NCI-H146 (cell line): ENCODE data around the gene AGBL4.
A peak's percentile ranks its signal among the peaks of the same experiment; 100 is the strongest.

Source experiments
- DNase-seq: peaks from one replicate; lab custom pipeline; 2025; lab: John Stamatoyannopoulos, UW

Gene AGBL4

GRCh38 chr1:48588061-48588460 lies 1435.7 kb downstream of the AGBL4 start:
- DNase-seq, result no peak

DNA sequence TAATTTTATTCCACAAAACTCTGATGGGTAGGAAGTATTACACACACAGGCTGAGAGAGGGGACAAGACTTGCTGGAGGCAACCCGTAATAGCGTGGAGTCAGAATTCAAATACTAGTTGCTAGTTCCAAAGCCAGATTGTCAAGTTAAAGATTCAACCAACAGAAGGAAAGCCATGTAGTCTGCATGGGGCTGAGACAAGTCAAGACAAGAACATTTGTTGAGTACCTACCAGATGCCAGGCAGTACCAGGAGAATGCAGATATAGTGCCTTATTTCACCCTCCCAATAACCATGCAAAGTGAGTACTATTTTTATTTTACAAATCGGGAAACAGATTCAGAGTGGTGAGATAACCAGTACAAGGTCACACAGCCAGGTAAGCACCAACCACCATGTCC lies 1441.3 kb downstream of the AGBL4 start:
- no peak for DNase-seq

- DNase-seq, result no peak
Observed at GRCh38 chr1:48581270-48581669, 1442.5 kb downstream of the AGBL4 start.

GRCh38 chr1:48576565-48576964 lies 1447.2 kb downstream of the AGBL4 start:
- no peak for DNase-seq

DNA sequence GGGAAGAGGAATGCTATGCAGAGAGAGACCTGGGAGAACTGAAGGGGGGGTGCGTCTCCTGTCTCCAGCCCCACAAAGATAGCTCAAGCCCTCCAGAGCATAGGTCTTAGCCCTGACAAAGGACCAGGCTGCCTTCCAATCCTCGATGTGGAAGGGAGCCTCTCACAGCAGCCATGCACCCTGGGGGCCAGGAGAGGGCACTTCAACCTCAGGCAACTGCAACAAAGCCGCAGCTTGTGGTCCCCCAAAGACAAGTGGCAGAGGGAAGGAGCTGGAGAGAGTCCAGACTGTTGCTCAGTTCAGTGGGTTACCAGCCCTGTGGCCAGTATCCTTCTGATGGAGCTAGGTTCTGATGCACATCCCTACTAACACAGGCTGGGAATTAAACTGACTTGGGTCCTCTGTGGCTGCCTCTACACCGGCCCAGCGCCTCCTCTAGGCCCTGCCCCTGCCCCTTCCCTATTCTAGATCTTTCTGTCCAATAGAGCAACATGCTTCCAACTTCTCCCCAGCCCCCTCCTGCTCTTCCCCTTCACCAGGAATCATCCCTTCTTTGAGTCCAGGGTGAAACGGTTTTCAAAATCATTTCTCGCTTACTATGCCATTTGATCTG lies 1451.0 kb downstream of the AGBL4 start:
- DNase-seq, result peak; percentile 70

- no peak for DNase-seq
Observed at GRCh38 chr1:48572134-48572533, 1451.6 kb downstream of the AGBL4 start.

DNA sequence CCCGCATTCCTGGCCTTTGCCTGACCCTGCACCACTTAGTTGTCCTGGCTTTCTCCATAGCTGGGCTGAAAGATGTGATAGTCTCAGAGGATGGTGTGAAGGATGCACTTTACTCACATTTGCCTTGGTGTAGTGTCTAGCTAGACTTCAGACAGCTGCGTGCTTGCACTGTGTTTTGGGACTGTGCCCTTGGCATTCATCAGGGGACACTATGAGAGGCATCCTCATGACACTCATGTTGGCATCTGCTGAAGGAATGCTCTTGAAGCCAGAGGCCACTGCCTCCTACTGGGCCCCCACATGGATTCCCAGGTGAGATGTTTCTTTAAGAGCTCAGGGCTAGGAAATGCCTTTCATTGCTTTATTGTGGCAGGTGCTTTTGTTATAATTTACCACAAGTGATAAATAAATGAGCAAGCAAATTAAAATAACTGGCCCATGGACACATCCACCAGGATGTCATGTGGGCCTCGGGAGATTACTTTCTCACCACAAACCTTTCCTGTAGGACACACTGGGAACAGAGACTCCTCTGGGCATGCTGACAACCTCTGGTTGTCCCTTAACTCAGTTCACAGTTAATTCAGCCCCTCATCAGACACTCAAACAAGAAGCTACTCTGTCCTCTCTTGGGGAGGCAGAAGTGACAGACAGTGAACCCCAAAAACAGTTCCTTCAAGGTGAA lies 1452.3 kb downstream of the AGBL4 start:
- DNase-seq, result no peak

DNA sequence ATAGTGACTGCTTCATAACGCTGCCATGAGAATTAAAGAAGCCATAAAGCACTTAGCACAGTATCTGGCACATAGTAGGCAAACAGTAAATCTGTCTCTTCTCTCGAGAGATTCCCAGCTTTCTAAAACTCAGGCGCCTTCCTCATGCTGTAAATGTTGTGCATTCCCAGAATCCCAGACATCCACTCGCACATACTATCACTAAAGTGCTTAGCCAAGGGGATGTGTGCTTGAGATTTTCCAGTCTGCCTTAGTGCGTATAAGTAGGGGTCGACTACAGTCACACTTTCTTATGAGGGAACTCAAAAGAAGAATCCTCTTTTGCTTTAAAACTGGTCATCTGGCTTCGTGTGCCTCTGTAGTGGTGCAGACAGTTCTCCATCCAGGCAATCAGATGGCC lies 1453.2 kb downstream of the AGBL4 start:
- DNase-seq, result no peak

GRCh38 chr1:48568501-48568900 lies 1455.3 kb downstream of the AGBL4 start:
- DNase-seq, result no peak

DNA sequence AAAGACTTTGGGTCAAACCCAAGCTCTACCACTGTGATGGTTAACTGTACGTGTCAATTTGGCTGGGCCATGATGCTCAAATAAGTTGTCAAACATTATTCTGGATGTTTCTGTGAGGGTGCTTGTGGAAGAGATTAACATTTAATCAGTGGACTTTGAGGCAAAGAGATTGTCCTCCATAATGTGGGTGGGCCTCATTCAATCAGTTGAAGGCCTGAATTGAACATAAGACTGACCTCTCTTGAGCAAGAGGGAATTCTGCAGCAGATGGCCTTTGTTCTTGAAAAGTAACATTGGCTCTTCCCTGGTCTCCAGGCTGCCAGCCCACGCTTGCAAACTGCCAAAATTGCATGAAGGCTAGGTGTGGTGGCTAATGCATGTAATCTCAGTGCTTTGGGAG lies 1457.3 kb downstream of the AGBL4 start:
- DNase-seq, result no peak

DNA sequence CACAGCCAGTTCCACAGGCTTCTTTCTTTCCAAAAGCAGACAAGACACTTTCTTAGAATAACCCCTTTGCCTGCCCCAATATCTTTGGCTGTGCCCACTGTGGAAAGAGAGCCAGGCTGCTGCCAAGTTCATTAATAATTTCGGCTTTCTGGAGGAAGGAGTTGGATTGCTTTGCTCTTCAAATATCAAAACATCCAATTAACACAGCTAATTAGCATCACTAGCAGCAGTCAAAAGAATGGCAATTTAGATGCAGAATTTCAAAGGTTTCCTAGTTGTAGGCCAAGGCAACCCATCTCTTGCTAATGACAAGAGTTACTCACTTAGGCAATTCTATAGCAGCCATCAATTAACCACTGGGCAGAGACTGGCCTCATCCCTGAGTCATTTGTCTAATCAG lies 1460.7 kb downstream of the AGBL4 start:
- no peak for DNase-seq

- no peak for DNase-seq
Observed at GRCh38 chr1:48561444-48561843, 1462.3 kb downstream of the AGBL4 start.

- peak; percentile 58 for DNase-seq
Observed at GRCh38 chr1:48560577-48560976, 1463.2 kb downstream of the AGBL4 start.

GRCh38 chr1:48560116-48560515 lies 1463.6 kb downstream of the AGBL4 start:
- peak; percentile 15 for DNase-seq

DNA sequence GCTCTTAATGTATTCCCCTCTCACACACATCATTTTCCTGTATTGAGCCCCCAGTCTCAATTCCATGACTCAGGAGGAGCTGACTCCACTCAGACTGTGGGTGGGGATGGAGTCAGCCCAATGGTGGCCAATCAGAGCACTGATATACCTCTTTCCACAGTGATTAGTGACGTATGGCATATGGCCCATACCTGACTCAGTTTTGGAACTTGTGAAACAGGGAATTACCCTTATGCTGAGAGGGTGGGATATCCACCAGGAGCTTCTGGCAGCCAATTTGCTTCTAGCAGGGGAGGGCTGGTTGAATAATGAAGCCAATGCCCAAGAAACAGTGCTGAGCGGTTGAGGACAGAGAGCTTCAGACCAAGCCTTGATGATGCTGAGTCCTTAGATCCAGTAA lies 1465.4 kb downstream of the AGBL4 start:
- DNase-seq, result no peak

DNA sequence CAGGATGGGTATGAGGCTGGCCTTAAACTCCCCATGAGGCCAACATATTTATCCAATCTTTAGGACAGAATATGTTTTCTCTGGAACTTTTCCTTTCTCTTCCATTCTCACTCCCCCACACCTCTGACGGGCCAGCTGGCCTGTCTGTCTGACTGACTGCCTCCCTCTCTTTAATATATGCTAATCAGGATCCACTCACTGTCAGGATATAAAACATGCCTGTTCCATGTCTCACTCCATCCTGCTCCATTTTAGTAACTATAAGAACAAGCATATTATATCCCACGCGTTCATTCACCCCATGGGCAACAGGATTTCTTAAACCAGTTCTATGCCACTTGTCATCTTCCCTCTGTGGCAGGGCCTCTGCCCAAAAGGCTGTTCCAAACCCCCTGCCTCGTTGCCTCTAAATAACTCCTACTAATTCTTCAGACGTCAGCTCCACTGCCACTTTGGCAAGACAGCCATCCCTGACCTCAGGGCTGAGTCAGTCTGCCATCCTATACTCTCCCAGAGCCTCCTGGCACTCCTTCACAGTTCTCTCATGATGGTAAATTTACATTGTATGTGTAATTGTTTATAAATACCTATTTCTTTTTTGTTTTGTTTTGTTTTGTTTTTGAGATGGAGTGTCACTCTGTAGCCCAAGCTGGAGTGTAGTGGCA lies 1467.4 kb downstream of the AGBL4 start:
- DNase-seq, result no peak

GRCh38 chr1:48555271-48555670 lies 1468.5 kb downstream of the AGBL4 start:
- DNase-seq, result no peak

- no peak for DNase-seq
Observed at GRCh38 chr1:48552903-48553606, 1470.7 kb downstream of the AGBL4 start.

GRCh38 chr1:48552420-48552819 lies 1471.3 kb downstream of the AGBL4 start:
- DNase-seq, result peak; percentile 37

- DNase-seq, result no peak
Observed at GRCh38 chr1:48548985-48549384, 1474.8 kb downstream of the AGBL4 start.

DNA sequence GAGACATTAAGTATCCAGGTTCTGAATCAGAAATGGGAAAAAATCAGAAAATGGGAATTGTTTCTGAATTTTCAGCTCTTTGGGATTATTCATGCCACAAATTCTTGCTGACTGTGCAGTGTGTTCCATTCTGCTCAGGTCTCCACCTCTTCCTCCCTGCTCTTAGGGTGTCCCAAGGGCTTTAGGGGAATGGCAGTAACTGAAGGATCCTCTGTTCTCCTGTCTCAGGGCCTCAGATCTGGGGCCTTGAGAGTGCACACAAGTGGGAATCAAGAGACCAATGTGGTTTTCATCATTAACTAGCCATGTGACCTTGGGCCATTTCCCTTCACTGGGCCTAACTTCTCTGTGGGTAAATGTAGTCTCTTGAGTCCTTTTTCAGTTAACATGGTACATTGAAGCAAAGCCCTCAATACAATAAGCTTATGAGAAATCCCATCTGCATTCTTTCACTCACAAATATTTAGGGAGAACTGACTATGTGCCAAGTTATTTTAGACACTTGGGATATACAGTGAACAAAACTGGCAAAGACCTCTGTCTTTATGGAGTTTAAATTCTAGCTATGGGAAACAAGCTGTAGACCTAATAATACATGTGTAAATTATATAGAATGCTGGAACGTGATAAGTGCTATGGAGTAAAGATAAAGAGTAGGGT lies 1476.1 kb downstream of the AGBL4 start:
- DNase-seq, result no peak

GRCh38 chr1:48543854-48544253 lies 1479.9 kb downstream of the AGBL4 start:
- DNase-seq, result no peak
